ENCODE results near the gene PPEF2.

DNA sequence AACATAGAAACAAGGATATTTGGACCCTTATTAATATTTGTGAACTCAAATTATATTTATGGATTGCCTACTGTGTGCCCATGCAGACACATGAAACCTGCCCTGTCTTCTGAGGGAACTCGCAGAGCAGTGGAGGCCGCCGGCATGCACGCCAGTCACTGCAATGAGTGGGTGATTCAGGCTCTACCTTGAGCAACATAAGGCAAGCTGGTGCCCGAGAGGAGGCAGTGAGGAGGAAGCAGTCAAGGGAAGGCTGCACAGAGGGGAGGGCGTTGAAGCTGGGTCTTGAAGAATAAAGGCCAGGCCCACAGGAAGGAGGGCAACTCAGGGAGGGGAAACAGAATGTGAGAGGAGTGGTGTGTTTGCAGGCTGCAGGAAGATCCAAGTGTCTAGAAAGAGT is 52.8 kb downstream of the PPEF2 start:
- TF ChIP-seq CTCF (IDR thresholded peaks at IDR 0.05; ENCODE audit: low read depth, low read length, missing input control) (no peak), TAF1 (conservative IDR thresholded peaks at IDR 0.05) (no peak), RXRA (IDR thresholded peaks at IDR 0.05) (no peak), REST (IDR thresholded peaks at IDR 0.05) (no peak), GABPA (IDR thresholded peaks at IDR 0.05 in 1 of 2, conservative IDR thresholded peaks at IDR 0.05 in 1 of 2) (no peak), JUND (IDR thresholded peaks at IDR 0.05) (no peak), EGR1 (IDR thresholded peaks at IDR 0.05; ENCODE audit: low read depth in 2 of 2) (no peak), RAD21 (IDR thresholded peaks at IDR 0.05) (no peak), ATF3 (IDR thresholded peaks at IDR 0.05) (no peak), FOXA1 (IDR thresholded peaks at IDR 0.05) (no peak), SP1 (IDR thresholded peaks at IDR 0.05) (no peak)
- TF ChIP-seq, protein P1, sequence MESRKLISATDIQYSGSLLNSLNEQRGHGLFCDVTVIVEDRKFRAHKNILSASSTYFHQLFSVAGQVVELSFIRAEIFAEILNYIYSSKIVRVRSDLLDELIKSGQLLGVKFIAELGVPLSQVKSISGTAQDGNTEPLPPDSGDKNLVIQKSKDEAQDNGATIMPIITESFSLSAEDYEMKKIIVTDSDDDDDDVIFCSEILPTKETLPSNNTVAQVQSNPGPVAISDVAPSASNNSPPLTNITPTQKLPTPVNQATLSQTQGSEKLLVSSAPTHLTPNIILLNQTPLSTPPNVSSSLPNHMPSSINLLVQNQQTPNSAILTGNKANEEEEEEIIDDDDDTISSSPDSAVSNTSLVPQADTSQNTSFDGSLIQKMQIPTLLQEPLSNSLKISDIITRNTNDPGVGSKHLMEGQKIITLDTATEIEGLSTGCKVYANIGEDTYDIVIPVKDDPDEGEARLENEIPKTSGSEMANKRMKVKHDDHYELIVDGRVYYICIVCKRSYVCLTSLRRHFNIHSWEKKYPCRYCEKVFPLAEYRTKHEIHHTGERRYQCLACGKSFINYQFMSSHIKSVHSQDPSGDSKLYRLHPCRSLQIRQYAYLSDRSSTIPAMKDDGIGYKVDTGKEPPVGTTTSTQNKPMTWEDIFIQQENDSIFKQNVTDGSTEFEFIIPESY (IDR thresholded peaks at IDR 0.05), result no peak
- TF ChIP-seq, protein P2, sequence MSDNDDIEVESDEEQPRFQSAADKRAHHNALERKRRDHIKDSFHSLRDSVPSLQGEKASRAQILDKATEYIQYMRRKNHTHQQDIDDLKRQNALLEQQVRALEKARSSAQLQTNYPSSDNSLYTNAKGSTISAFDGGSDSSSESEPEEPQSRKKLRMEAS (IDR thresholded peaks at IDR 0.05), result no peak
